NCI-H1048 (cell line): Measurements from ENCODE around the gene CNDP2.
"Not testable (repeated sequence)": the region's sequence is repeated elsewhere in the genome, so short reads cannot be mapped to it uniquely, and the experiment has no call there.

Experiments used
- DNase-seq: peaks from one replicate; lab custom pipeline; 2025; lab: John Stamatoyannopoulos, UW

The CNDP2 gene

DNA sequence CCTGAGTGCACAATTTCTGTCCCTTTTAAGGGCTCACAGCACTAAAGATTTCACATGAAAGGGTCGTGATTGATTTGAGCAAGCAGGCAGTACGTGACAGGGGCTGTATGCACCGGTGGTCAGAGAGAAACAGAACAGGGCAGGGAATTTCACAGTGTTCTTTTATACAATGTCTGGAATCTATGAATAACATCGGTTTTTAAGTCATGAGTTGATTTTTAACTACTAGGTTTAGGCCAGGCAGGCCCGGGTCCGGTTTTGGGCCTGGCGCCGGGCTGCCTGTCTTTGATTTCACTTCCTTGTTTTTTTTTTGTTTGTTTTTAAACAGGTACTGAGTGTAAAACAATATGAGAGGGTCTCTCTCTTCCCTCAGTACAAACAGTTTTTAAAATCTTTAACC lies 4.6 kb downstream of the CNDP2 start:
- DNase-seq, result not testable (repeated sequence)

DNA sequence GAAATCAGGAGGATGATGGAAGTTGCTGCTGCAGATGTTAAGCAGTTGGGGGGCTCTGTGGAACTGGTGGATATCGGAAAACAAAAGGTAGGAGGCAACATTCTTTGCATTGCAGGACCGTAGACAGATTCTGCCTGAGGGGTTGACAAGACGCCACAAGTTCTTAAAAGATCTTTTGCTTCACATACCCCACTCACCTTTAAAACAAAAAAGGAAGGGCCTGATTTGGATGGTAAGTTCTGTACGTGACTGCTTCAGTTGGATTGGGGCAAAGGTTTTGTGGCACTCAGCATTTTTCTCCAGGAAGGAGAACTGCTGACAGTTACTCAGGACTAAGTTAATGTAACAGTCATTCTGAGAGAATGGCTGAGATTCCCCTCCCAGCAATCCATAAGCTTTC lies 5.2 kb downstream of the CNDP2 start:
- DNase-seq, result no peak

DNA sequence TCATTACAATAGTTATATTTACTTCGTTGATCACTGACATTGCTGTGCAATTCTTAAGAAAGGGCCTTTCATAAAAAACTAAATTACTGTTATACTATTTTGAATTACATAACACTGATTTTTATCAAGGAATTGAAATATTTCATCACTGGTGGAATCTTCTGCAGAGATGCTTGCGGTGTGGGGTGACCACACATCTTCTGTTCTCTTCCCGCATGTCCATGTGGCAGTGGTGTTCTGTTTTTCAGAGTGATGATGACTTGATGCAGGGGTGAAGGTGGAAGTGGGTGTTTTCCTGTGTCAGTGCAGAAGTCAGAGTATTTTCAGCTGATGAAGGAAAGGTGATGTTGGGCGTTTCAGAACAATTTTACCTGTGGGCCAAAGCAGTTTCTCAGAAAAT lies 7.0 kb downstream of the CNDP2 start:
- no peak for DNase-seq

DNA sequence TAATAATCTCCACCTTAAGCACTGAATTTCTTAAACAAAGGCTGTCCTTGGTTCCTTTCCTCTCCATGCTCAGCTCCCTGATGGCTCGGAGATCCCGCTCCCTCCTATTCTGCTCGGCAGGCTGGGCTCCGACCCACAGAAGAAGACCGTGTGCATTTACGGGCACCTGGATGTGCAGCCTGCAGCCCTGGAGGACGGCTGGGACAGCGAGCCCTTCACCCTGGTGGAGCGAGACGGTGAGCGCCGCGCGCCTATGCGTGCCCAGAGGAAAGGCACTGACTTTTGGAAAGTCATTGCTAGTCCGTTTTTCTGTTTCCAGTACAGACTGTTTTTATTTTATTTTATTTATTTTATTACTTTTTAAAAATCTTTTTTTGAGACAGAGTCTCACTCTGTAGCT lies 9.6 kb downstream of the CNDP2 start:
- no peak for DNase-seq

DNA sequence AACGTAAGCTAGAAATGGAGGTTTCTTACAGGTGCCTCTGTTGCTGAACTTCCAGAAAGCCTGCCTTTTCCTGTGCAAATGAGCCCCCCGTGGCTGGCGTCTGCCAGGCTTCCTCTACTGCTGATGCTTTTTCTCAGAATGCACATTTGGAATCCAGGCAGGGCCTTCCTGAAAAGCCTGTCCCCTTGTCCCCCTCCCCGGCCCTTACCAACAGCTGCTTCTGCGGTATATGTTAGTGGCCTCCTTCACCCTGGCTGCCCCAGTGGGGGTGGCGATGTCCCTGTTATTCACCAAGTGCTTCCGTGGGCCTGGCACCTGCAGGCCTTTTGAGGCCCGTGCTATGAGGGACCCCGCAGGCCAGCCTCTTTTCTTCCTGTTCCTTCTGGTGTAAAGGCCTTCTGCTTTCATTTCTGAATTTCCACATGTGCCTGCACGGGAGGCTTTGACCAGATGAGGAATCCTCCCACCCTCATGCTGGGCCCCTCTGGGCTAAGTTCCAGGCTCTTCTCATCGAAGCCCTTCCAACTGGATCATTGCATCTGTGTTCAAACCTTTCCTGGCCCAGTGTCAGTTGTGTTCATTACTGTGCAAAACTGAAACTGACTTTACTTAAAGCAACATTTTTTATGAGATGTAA lies 10.4 kb downstream of the CNDP2 start:
- no peak for DNase-seq

DNA sequence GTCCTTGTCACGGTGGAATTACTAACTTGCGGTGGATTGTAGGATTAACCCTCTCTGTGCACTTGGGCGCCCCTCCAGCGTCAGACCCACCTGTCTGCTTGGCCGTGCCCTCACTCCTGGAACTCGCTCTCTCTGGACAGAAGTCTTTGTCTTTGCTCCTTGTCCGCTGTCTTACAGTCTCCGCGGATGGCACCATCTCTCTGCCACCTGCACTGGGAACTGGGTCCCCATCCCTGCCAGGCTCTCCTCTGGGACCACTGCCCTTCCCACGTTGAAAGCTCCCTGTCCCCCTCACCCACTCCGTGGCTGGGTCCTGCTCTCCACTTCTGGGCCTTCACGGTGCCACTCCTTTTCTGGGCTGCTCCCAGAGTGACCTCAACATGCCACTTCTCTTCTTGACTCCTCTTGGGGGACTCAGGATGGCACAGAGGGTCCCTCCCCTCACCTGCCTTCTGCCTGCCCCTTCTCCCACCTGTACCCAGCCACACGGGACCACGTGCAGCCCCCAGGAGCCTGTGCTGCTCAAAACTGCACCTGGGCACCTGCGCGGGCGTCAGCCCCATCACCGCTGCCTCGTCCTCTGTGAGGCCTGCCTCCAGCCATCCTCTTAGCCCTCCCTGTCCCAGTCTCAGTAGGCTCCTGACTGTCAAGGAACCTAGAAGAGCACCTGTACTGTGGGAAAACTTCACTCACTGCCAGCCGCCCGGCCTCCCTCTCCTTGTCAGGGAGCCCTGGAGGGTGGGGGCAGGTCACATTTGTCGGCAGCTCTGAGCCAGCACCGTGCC lies 11.1 kb downstream of the CNDP2 start:
- no peak for DNase-seq

DNA sequence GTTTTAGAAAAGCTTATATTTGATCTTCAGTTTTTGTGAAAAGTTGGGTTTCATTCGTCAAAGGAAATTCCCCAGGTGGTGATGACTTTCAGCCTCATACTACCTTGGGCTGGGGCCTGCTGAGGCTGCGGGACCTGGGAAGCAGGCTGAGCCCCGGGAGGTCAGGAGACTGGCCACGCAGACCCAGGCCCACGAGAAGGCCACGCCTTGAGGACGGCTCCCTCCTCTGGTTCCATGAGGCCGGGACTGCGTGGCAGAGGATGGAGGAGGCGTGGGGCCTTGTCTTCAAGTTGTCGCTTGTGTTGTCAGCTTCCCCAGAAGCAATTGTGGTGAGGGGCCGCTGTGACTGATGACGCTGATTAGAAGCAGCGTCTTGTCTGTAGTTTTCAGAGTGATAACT lies 11.8 kb downstream of the CNDP2 start:
- DNase-seq, result no peak

DNA sequence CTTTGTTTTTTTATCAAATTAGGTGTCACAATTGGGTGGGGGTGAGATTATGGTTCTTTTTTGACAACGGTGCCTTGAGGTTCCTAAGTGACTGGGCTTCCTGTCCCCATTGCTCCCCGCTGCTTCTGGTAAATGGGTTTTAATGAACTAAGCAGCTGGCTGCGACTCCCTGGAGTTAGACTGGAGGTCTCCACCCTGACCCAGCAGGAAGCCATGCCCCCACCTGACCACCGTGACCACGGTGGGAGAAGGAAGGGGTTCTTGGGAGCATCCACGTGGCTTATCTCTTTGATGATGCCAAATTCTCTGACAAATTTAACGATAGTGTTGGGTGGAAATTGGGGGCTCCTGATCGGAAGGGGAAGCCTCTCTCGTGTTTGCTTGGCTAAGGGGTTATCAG lies 12.2 kb downstream of the CNDP2 start:
- DNase-seq, result no peak

DNA sequence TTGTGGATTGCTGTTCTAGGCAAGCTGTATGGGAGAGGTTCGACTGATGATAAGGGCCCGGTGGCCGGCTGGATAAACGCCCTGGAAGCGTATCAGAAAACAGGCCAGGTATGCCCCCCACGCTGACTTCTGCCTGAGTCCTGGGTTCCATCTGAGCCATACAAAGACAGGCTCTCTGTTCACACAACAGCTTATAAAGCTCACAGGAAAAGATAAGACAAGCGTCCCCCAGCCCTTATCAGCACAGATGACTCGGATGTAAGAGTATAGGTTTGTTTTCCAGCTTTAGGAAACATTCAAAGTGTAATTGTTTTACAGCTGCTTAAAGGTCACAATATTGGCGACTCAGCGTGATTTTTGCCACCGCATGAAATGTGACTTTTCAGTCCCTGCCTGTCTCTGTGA lies 12.7 kb downstream of the CNDP2 start:
- DNase-seq, result no peak

DNA sequence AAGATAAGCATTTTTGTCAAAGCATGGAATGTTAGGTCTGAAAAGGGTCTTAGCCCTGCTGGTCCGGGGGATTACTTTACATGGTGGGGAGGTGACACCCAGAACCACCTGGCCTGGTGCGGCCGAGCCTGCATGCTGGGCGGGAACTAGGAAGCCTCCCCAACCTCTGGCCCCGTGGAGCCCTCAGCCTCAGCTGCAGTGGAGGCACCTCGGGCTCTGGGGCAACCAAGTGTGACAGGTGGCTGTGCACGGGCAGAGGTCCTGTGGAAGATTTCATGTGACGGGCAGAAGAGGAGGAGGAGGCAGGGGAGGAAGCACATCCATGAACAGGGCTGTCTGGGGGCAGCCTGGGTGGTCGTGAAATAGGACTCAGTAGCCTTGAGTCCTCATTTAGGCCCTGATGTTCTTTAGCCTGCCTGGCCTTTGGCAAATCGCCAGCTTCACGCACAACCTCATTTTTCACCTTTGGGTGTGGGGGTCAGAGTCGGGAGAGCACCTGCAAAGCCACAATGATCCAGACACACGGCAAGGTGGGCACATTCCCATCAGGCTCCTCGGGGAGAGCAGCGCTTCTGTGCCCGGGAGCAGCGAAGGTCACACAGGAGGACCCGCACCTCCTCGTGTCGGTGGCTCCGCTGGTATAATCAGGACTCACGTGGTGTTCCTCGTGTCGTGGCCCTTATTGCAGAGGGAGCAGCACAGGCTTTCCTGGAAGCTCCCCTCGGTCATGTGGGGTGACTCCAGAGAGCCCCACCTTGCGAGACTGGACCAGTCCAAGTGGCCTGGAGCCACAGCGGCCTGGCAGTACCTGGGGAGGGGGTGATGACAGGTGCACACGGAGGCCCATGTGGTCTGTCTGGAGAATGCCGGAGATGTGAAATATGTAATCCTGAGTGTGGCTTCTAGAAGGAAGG lies 13.9 kb downstream of the CNDP2 start:
- DNase-seq, result no peak

DNA sequence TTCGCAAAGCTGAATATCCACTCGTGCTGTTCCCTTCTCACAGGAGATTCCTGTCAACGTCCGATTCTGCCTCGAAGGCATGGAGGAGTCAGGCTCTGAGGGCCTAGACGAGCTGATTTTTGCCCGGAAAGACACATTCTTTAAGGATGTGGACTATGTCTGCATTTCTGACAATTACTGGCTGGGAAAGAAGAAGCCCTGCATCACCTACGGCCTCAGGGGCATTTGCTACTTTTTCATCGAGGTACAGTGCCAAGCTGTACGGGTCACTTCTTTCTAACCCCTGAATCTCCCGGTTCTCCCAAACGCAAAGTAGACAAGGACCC lies 14.6 kb downstream of the CNDP2 start:
- DNase-seq, result no peak

DNA sequence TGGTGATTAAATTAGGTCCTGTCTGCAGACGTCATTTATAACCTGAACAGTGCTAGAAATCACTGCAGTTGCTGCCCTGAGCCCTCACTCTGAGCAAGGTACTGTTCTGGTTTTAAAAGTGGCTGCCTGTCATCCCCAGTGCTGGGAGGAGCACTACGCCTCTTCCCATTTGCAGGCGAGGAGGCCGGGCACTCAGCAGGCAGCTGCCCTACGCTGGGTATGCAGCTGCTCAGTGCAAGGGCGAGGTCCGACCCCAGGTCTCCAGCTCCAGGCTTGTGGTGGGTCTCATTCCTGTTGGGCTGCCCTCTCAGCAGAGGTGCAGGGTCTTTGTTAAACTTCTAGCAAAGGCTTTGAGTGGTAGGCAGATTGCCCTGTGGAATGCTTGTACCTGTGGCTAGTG lies 15.7 kb downstream of the CNDP2 start:
- DNase-seq, result no peak

DNA sequence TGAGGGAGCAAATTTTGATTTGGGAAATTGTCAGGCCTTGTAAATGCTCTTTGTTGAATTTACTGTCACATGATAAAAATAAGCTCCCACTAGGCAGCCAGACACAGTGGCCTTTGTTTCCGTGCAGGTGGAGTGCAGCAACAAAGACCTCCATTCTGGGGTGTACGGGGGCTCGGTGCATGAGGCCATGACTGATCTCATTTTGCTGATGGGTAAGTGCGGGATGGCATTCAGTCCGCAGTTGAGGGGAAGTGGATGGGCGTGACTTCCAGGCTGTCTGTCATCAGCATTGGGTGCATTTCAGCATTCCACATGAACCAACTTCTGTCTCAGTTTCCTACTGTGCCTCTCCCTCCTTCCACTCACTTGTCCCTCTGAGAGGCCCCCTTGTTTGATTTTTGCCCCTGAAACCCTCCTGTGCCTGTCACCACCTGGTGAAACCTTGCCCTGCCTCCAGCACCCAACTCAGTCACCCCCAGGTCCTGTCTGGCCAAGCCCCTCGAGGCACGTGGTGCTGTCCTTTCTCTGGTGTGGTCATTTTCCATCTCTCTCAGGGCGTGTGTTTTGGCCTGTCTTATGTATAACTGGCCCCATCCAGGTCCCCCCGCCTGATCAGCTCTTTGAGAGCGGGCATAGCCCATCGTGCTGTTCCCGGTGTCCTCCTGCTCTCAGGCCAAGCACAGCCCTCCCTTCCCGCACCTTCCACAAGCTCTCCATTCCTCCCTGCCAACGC lies 16.3 kb downstream of the CNDP2 start:
- DNase-seq, result peak; percentile 15

DNA sequence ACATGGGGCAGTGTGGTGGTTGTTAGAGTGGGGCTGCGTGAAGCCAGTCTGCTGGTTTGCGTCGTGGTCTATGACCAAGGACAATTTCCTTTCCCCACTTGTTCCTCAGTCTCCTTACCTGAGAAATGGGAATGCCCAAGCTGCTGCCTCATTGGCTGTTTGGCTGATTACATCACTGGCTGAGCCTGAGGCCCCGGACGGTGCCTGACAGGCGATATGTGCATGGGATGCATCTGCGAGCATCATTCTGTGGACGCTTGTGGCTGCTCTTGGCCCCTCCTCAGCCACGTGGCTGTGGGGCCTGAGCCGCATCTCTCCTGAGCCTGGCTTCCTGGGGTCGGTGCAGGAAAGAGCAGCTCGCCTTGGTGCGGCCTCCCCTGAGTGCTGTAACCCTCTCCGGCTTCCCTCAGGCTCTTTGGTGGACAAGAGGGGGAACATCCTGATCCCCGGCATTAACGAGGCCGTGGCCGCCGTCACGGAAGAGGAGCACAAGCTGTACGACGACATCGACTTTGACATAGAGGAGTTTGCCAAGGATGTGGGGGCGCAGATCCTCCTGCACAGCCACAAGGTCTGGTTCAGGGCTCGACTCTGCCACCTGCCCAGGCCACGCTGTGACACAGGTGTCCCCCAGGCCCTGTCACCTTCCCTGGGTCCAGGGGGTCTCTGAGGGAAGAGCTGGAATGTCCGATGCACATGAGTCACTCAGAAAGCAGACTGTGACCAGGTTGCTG lies 17.2 kb downstream of the CNDP2 start:
- DNase-seq, result no peak

DNA sequence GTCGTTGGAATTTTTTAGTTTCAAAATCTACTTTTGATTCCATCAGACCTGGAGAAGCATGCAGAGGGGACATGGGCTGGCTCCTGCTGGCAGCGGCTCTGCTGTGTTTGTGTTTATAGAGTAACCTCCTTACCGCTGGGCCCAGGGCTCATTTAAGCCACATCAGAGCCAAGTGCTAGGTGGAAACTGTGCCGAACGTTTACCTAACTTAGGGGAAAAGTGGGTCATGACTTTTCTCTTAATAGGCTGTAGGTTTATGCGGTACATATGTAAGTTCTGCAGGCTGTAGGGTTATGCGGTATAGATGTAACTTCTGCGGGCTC lies 17.7 kb downstream of the CNDP2 start:
- DNase-seq, result no peak

DNA sequence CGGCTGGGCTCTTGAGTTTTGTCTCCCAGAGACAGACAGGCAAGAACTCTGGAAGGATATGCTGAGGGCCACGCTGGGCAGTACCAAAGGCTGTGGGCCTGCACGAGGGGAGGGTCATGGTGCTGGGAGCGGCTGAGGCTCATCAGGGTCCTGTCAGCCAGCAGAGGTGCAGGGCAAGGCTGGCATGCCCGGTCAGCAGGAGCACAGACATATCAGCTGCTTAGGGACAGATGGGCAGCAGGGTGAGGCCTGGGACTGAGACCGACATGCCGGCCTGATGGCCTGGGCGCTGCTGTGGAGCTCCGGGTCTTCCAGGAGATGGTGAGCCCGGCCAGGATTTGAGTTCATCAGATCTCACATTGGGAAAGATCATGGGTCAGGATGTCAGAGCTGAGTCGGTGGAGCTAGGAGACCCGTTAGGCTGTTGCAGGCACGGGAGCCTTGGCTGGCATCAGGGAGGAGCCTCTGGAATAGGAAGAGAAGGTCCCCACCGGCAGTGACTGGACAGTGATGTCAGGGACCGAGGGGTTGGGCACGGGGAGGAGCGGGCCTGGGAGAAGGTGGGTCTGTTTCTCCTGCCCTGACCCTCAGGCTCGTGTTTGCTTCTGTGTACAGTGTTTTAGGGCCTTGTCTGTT lies 18.8 kb downstream of the CNDP2 start:
- DNase-seq, result no peak

DNA sequence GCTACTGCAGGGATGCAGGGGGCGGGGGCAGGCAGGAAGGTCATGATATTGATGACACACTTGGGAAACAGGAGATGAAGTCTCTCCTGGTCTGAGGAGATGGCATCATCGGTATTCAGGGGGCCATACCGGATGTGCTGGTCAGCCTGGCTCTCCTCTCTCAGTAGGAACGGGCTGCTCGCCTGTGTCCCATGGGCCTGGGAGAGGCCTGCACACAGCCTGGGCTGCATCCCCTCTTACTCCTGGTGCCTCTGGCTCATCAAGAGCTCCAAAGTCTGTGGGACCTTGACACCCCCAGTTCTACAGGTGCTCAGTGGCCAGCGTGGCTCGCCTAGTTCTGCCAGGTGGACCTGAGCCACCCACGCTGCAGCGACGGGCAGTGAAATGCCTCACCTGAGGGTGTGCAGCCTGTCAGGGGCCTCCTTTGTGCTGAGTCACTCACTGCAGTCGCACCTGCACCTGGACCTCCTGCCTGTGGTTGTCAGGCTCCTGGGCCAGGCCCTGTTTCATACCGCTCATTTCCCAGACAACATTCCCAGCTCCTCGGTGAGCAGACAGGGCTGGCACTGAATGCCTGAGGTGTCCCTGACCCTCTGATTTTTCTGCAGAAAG lies 19.6 kb downstream of the CNDP2 start:
- no peak for DNase-seq

DNA sequence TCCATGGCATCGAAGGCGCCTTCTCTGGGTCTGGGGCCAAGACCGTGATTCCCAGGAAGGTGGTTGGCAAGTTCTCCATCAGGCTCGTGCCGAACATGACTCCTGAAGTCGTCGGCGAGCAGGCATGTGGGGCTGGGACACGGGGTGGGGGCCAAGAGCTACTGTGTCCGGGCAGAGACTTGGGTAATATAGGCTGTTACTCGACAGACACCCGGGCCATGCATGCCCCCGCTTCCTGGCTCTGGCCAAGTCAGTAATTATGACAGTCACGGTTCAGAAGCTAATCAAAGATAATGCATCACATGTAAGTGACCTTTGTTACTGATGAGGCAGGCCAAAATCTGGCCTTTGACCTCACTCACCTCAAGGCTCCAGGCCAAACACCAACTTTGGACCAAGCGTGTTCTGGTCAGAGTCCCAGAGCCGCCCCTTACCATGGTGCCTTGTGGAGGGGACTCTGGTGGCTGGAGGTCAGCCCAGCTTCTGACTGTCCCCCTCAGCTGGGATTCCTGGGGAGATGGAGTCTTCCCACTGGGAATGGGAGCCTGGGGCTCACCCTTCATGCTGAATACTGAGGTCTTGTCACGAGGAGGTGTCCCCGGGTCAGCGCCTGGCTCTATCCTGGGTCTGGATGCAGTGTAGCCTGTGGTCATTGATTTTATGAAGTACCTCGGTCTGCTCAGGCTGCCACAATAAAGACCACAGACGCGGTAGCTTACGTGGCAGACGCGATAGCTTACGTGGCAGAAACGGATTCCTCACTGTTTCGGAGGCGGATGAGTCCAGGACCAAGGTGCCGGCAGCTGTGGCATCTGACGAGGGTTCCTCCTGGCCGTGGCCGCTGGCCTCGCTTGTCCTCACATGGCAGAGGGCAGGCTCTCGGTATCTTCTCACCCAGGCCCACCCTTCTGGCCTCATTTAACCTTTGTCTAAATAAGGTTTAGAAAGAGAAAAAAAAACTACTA lies 20.4 kb downstream of the CNDP2 start:
- no peak for DNase-seq

DNA sequence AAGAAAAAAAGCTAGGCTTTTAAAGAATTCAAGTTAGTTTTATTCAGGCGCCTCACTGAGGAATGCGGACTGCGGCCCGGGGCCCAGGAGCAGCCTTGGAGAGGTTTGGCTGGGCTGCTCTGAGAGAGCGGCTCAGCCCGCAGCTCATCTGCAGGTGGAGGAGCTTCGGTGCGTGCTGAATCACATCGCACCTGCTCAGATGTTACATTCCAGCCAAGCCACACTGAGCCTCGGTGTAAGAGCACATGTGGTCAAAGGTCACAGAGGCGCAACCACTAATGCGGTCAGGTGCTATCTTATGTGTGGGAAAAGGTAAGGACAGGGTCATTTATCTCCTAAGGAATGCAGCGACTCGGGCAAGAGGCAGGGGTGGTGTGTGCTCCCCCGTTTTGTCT lies 21.1 kb downstream of the CNDP2 start:
- DNase-seq, result no peak
